Endodermal cell (in vitro differentiated cells): ENCODE data around the gene SNX11. TPM values are rescaled to one million over a fixed set of nuclear protein-coding genes. Genes with fewer than 3 reads are reported as not detected.

Source experiments
- DNase-seq: peaks from one replicate; pipeline ENCODE4 v3.0.0-alpha.2; 2017
- H3K27ac ChIP-seq: 2 replicates; pipeline ENCODE4 v1.5.1; 2013; ENCODE audit warnings: mild to moderate bottlenecking, low read depth, low read length, moderate library complexity
- H3K27me3 ChIP-seq: 2 replicates; pipeline ENCODE4 v1.6.1; 2013; ENCODE audit warnings: mild to moderate bottlenecking, low read length, moderate library complexity; ENCODE audit not compliant: insufficient read depth, control insufficient read depth, poor library complexity, severe bottlenecking
- H3K36me3 ChIP-seq: 2 replicates; pipeline ENCODE4 v1.7.0; 2013; ENCODE audit warnings: mild to moderate bottlenecking, low read length, moderate library complexity; ENCODE audit not compliant: control insufficient read depth, insufficient read depth
- H3K4me1 ChIP-seq: one replicate; pipeline ENCODE4 v1.7.0; 2013; ENCODE audit warnings: low read length; ENCODE audit not compliant: control insufficient read depth, insufficient read depth
- H3K4me3 ChIP-seq: 2 replicates; pipeline ENCODE4 v1.5.1; 2013; ENCODE audit warnings: mild to moderate bottlenecking, low read length, moderate library complexity
- H3K9ac ChIP-seq: 2 replicates; pipeline ENCODE4 v1.6.1; 2013; ENCODE audit warnings: mild to moderate bottlenecking, low read length, moderate library complexity; ENCODE audit not compliant: poor library complexity, severe bottlenecking; ENCODE audit errors: extremely low read depth
- H3K9me3 ChIP-seq: 2 replicates; pipeline ENCODE4 v1.6.1; 2013; ENCODE audit warnings: mild to moderate bottlenecking, low read length, moderate library complexity; ENCODE audit not compliant: control insufficient read depth
- H3K27ac Mint-ChIP-seq: 2 replicates; pipeline ENCODE4 v1.8.0; 2020; ENCODE audit warnings: mixed read lengths
- H3K27me3 Mint-ChIP-seq: 2 replicates; pipeline ENCODE4 v1.8.0; 2021; ENCODE audit warnings: mild to moderate bottlenecking, mixed read lengths; ENCODE audit not compliant: insufficient read depth
- H3K36me3 Mint-ChIP-seq: 2 replicates; pipeline ENCODE4 v1.8.0; 2020; ENCODE audit warnings: low read depth, mixed read lengths
- H3K4me1 Mint-ChIP-seq: 2 replicates; pipeline ENCODE4 v1.8.0; 2020; ENCODE audit warnings: mixed read lengths
- H3K4me3 Mint-ChIP-seq: 2 replicates; pipeline ENCODE4 v1.8.0; 2020; ENCODE audit warnings: mild to moderate bottlenecking, moderate library complexity, mixed read lengths
- H3K9me3 Mint-ChIP-seq: 2 replicates; pipeline ENCODE4 v1.8.0; 2020; ENCODE audit warnings: mild to moderate bottlenecking, mixed read lengths
- WGBS, 2 experiments: methylation state at CpG; one replicate each; pipeline versions ENCODE4 v1.1.5 to v1.1.7; 2013; ENCODE audit warnings: missing lambda C conversion rate in 2 of 2, mixed read lengths in 1 of 2; ENCODE audit not compliant: insufficient coverage in 1 of 2, insufficient read length in 1 of 2; 5-methylcytosine and 5-hydroxymethylcytosine counted together
- long read RNA-seq, 4 experiments: library from polyadenylated mRNA in 2 of 4; library from RNA in 1 of 4; library from capped mRNA in 1 of 4; stranded (forward) in 3 of 4; unstranded in 1 of 4; transcript quantifications; one replicate each; pipeline ENCODE4 v2.0.0, GENCODE V29; 2020 to 2021; ENCODE audit warnings: inconsistent platforms in 1 of 4
- polyA plus RNA-seq, 2 experiments: library from polyadenylated mRNA; stranded (reverse); fragments of 50-300 nt; gene quantifications; one replicate each; pipeline ENCODE4 v1.2.3, GENCODE V29; 2013
- total RNA-seq, 2 donors: library from RNA; stranded (reverse); fragmentation: NEBNext Ultra II Directional in 1 of 2; extraction: Animal tissue kit (Norgen Biotek cat#: 25700) in 1 of 2; gene quantifications; 2 replicates in 1 of 2; 3 replicates in 1 of 2; pipeline ENCODE4 v1.2.1, GENCODE V29; 2021
- TF ChIP-seq, protein P1 (sequence below): fragments of 200-600 bp; sonication (generic); conservative IDR thresholded peaks from 2 replicates; pipeline ENCODE4 v1.5.0; 2021; ENCODE audit warnings: antibody characterized with exemption, mild to moderate bottlenecking

The SNX11 gene, protein sequence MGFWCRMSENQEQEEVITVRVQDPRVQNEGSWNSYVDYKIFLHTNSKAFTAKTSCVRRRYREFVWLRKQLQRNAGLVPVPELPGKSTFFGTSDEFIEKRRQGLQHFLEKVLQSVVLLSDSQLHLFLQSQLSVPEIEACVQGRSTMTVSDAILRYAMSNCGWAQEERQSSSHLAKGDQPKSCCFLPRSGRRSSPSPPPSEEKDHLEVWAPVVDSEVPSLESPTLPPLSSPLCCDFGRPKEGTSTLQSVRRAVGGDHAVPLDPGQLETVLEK
- 10 to 100 TPM; 19.7 to 20.5 TPM for total RNA-seq
- polyA plus RNA-seq (2013, experiment 1 of 2): 16.2 TPM
- 13.6 TPM for polyA plus RNA-seq (2013, experiment 2 of 2)
- long read RNA-seq, experiment 1, partial matches to known transcripts: 1 of 7 reads
- long read RNA-seq, experiment 1, other reads (novel, unspliced or antisense): 6 of 7 reads
- long read RNA-seq, experiment 2, transcript SNX11-201 (7 exons, 2,315 nt): major isoform, 17 of 41 reads
- long read RNA-seq, experiment 2, partial matches to known transcripts: 5 of 41 reads
- long read RNA-seq, experiment 2, other reads (novel, unspliced or antisense): 12 of 41 reads
- long read RNA-seq, experiment 3, transcript SNX11-201 (7 exons, 2,315 nt): major isoform, 44 of 96 reads
- long read RNA-seq, experiment 3, transcript SNX11-202 (8 exons, 2,733 nt): minor isoform, 10 of 96 reads
- long read RNA-seq, experiment 3, transcript SNX11-210 (7 exons, 1,282 nt): minor isoform, 14 of 96 reads
- long read RNA-seq, experiment 3, partial matches to known transcripts: 2 of 96 reads
- long read RNA-seq, experiment 3, other reads (novel, unspliced or antisense): 24 of 96 reads
- long read RNA-seq, experiment 4, transcript SNX11-210 (7 exons, 1,282 nt): minor isoform, 10 of 75 reads
- long read RNA-seq, experiment 4, transcript SNX11-201 (7 exons, 2,315 nt): major isoform, 36 of 75 reads
- long read RNA-seq, experiment 4, partial matches to known transcripts: 2 of 75 reads
- long read RNA-seq, experiment 4, other reads (novel, unspliced or antisense): 19 of 75 reads

DNA sequence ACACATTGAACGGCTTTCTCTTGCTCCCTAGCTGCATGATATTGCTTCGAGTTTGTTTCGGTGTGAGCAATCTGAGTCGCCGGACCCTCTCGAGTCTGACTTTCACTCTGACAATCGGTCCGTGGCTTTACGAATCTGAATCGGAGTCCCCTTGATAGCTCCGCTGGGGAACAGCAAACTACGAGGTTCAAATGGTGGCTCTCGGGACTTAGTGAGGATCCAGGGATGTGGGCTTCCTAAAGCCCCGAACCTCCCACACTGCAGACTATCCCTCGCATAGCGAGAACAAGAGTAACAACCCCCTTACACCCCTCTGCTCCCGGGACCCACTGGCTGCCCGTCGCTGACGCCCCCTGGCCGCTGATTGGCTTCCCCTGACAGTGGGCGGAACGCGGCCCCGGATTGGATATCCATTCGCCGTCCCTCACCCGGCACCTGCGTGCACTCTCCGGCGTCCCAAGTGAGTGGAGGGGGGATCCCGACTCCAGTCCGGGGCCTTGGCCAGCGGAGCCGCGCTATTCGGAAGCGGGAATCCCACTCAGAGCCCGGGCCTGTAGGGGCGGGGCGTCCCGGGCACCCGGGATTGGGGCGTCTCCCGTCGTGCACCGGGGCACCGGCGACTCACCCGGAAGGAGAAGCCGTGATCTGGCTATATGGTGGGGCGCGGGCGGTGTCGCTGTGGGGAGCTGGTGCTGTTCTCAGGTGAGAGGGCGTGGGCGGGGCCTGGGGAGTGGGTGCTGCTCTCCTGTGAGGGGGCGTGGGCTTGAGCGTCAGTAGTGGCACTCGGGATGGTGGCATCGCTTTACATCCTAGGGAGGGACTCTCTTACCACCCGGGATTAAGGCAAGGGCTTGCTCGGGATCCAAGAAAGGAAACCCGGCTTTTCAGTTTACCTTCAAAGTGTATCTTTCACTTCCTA lies at the start of gene SNX11:
Gene SNX11 (plus strand): TSS at position 630 of the 919 bp plus-strand sequence. CDS start 4,278 bp downstream, outside the sequence.
- H3K9me3 Mint-ChIP-seq: no peaks in the 10 kb centered on the region
- H3K4me1 Mint-ChIP-seq: peaks cover 20% of the 10 kb centered on the region
- H3K27ac Mint-ChIP-seq: peak within 1 kb of the TSS; percentile 96
- peaks cover 16% of the 10 kb centered on the region for H3K27me3 Mint-ChIP-seq
- Histone ChIP-seq H3K36me3 (no peaks in the 10 kb centered on the region), H3K27ac (peak within 1 kb of the TSS; percentile 72), H3K27me3 (no peaks in the 10 kb centered on the region), H3K9me3 (no peaks in the 10 kb centered on the region), H3K4me3 (peak within 1 kb of the TSS; percentile 98), H3K9ac (peak within 1 kb of the TSS; percentile 80), H3K4me1 (no peaks in the 10 kb centered on the region)
- TF ChIP-seq, protein P1, sequence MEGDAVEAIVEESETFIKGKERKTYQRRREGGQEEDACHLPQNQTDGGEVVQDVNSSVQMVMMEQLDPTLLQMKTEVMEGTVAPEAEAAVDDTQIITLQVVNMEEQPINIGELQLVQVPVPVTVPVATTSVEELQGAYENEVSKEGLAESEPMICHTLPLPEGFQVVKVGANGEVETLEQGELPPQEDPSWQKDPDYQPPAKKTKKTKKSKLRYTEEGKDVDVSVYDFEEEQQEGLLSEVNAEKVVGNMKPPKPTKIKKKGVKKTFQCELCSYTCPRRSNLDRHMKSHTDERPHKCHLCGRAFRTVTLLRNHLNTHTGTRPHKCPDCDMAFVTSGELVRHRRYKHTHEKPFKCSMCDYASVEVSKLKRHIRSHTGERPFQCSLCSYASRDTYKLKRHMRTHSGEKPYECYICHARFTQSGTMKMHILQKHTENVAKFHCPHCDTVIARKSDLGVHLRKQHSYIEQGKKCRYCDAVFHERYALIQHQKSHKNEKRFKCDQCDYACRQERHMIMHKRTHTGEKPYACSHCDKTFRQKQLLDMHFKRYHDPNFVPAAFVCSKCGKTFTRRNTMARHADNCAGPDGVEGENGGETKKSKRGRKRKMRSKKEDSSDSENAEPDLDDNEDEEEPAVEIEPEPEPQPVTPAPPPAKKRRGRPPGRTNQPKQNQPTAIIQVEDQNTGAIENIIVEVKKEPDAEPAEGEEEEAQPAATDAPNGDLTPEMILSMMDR: no peak
- H3K36me3 Mint-ChIP-seq: peaks cover 3% of the 10 kb centered on the region
- WGBS, 2 experiments: 0 to 2% methylated on average over 34 to 64 of the region's 64 CpGs
- H3K4me3 Mint-ChIP-seq: peak within 1 kb of the TSS; percentile 90
- peak; percentile 99 for DNase-seq

DNA sequence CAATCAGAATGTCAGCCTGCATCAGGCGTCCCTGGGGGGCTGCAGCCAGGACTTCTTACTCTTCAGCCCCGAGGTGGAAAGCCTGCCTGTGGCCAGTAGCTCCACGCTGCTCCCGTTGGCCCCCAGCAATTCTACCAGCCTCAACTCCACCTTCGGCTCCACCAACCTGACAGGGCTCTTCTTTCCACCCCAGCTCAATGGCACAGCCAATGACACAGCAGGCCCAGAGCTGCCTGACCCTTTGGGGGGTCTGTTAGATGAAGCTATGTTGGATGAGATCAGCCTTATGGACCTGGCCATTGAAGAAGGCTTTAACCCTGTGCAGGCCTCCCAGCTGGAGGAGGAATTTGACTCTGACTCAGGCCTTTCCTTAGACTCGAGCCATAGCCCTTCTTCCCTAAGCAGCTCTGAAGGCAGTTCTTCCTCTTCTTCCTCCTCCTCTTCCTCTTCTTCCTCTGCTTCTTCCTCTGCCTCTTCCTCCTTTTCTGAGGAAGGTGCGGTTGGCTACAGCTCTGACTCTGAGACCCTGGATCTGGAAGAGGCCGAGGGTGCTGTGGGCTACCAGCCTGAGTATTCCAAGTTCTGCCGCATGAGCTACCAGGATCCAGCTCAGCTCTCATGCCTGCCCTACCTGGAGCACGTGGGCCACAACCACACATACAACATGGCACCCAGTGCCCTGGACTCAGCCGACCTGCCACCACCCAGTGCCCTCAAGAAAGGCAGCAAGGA lies 49.0 kb upstream of the SNX11 start:
- DNase-seq: no peak
- TF ChIP-seq, protein P1: no peak
- Mint-ChIP-seq H3K9me3 (no peaks in the 10 kb centered on the region), H3K27ac (peak overlapping the region; percentile 64), H3K4me1 (peaks cover 31% of the 10 kb centered on the region), H3K4me3 (no peak overlapping the region), H3K27me3 (no peaks in the 10 kb centered on the region), H3K36me3 (peaks cover 68% of the 10 kb centered on the region)
- Histone ChIP-seq H3K9ac (no peak overlapping the region), H3K9me3 (no peaks in the 10 kb centered on the region), H3K36me3 (peaks cover 86% of the 10 kb centered on the region), H3K27ac (no peak overlapping the region), H3K4me3 (no peak overlapping the region), H3K27me3 (no peaks in the 10 kb centered on the region), H3K4me1 (peaks cover 17% of the 10 kb centered on the region)
- 94 to 98% methylated on average over 7 to 11 of the region's 11 CpGs for WGBS, 2 experiments
